Activated T-cell treated with anti-CD3 and anti-CD28 coated beads for 4 hours (primary cell): ENCODE data around the gene MYH7B.

Source experiments
- DNase-seq: peaks from one replicate; pipeline ENCODE4 v3.0.0-alpha.2; 2020

Gene MYH7B

GRCh38 chr20:34994509-34995131, 39.0 kb downstream of the MYH7B start:
- no peak for DNase-seq

- no peak for DNase-seq
Observed at GRCh38 chr20:34995192-34995591, 39.5 kb downstream of the MYH7B start.

GRCh38 chr20:34995696-34996095, 40.0 kb downstream of the MYH7B start:
- DNase-seq, result no peak

GRCh38 chr20:34996243-34997028, 40.8 kb downstream of the MYH7B start:
- no peak for DNase-seq

- DNase-seq, result no peak
Observed at GRCh38 chr20:34997131-34997561, 41.5 kb downstream of the MYH7B start.

GRCh38 chr20:34997774-34998173, 42.1 kb downstream of the MYH7B start:
- DNase-seq, result no peak

- no peak for DNase-seq
Observed at GRCh38 chr20:34998331-34998950, 42.8 kb downstream of the MYH7B start.

- no peak for DNase-seq
Observed at GRCh38 chr20:34999021-34999451, 43.4 kb downstream of the MYH7B start.

- no peak for DNase-seq
Observed at GRCh38 chr20:34999782-35000181, 44.1 kb downstream of the MYH7B start.

GRCh38 chr20:35000311-35000921, 44.7 kb downstream of the MYH7B start:
- DNase-seq, result no peak

- DNase-seq, result no peak
Observed at GRCh38 chr20:35000922-35001595, 45.4 kb downstream of the MYH7B start.

GRCh38 chr20:35001596-35002362, 46.1 kb downstream of the MYH7B start:
- no peak for DNase-seq

GRCh38 chr20:35002426-35003210, 47.0 kb downstream of the MYH7B start:
- no peak for DNase-seq

GRCh38 chr20:35003211-35004031, 47.8 kb downstream of the MYH7B start:
- no peak for DNase-seq

GRCh38 chr20:35004051-35004725, 48.5 kb downstream of the MYH7B start:
- DNase-seq, result no peak

- no peak for DNase-seq
Observed at GRCh38 chr20:35004749-35005462, 49.2 kb downstream of the MYH7B start.
